HG02943 (cell line): ENCODE results near the gene SLC6A1.

Experiments used
- ATAC-seq: cut with Tn5 transposase; IDR thresholded peaks from one replicate; pipeline ENCODE4 v1.9.1; 2021; ENCODE audit warnings: mild to moderate bottlenecking, low read depth, moderate library complexity; ENCODE audit not compliant: unreplicated experiment

SLC6A1 gene

DNA sequence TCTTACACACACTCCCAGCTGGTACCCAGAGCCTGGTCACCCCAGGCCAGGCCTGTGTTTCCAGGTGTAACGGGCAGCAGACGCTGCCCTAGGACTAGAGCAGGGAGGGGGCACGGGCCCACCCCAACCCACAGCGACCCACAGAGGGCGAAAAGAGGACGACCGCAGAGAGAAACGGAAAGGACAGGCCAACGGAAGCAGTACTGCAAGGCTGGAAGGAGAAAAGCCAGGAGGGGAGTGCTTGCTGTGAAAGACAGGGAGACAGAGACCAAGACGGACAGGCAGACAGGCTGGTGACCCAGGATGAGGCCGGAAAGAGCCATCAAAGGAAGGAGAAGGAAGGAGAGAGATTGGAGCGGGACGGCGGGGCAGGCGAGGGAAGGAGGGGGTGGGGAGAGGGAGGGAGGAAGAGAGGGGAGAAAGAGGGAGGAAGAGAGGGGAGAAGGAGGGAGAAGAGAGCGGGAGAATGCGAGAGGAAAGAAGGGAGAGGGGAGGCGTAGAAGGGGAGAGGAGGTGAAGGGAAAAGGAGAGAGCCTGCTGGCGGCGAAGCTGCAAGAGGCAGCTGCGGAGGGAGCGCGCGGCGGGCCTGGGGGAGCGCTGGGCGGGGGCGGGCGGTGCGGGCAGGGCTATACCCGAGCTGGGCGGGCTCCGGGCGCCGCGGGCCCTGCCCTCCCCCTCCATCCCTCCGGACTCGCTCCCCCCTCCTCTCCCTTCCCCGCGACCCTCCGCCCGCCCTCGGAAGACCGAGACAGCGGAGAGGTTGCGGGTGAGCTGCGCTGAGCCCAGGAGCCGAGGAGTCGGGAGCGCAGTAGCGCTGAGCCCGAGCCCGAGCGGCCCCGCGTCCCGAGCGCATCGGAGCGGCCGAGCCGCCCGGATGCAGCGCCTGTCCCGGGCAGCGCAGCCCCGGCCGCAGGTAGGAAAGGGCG, at the start of gene SLC6A1:
Gene SLC6A1, plus strand, starts transcription at position 732 of the 926 bp plus-strand sequence. CDS start 24,464 bp downstream, outside the sequence.
- no peak for ATAC-seq

DNA sequence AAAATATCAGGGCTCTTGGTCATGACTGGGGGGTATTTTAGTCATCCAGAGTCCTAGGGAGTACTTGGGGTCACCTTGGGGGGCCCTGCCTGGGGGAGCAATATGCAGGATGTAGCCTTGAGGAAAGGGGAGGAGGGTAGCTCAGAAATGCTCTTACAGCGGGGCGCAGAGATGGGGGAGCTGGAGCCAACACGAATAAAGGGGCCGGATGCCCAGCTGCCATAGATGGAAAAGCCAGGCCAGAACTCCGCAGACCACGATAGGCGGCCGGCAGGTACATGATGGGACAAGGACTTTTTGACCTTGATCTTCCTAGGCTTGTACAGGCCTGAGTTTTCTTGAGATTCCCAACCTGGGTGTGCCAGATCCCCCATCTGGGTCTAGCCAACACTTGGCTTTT, 47.7 kb upstream of the SLC6A1 start:
- ATAC-seq: no peak

DNA sequence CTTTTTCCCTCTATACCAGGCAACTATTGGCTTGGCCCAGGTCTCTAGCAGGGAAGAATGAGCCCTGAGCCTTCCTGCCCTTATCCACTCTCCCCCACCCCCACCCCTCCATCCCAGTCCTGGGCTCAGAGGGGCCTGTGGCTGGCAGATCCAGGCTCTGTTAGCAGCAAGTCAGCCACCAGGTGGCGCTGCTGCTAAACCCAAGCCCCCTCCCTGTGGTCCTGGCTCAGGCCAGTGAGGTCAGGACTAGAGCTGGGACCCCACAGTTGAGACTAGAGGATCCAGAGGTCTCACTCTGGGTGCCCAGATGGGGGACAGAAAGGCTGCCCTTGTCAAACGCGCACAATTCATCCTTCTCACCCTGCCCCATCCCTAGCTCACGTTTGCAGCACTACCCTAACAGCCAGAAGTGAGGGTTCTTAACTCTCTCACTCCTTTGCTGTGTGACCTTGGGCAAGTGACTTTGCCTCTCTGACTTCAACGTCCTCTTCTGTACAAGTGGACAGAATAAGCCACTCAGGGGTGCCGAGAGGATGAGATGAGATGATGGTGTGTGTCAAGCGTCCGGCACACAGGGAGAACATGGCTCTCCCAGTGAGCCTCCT, 46.8 kb upstream of the SLC6A1 start:
- ATAC-seq: no peak

DNA sequence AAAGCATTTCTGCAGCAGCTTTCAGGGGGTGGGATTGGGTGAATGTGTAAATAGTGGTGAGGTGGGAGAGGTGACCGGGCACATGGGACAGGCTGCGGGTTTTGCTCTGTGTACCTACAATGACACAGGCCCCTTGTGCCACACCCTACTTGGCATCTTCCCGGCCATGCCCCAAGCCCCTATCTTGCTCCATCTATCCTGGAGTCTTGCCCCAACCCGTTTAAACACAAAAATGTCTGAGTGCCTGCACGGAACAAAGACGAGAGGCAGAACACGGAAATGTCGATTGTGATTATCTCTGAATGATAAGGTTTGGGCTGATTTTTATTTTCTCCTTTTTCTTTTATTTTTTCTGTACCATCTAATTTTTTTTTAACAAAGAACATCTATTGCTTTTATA, 46.0 kb upstream of the SLC6A1 start:
- no peak for ATAC-seq

DNA sequence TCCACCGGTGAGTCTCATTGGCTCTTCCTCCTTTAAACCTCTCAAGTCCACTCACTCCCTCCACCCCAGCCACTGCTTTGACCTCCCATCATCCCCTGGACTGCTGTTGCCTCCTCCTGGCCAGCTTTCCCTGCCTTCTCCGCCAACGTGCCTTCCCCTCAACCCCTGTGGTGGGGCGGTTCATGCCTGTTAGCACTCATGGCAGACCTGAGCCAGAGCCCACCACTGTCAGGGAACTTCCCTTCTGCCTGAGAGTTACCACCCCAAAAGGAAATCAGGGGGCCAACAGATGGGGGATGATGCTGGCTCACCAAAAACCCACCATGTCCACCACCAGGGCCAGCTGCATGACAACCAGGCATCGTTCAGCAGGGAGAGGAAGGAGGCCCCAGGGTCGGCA, 44.2 kb upstream of the SLC6A1 start:
- ATAC-seq: no peak

DNA sequence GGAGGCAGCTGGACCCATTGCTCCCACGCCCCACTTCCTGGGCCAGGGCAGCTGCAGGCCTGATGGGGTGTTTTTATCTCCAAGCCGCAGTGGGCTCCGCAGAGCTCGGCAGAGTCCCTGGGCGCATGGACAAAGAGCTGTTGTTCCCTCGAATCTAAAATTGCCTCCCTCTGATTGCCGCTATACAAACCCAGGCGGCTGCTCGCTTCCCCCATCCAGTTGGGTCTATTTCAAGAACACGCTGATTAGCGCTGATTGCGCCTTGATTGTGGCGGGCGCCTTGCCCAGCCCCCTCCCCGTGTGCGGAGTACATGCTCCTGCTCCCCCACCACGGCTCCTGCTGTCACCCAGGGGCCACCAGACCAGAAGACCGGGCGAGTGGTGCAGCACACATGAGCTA, 43.4 kb upstream of the SLC6A1 start:
- ATAC-seq: no peak

DNA sequence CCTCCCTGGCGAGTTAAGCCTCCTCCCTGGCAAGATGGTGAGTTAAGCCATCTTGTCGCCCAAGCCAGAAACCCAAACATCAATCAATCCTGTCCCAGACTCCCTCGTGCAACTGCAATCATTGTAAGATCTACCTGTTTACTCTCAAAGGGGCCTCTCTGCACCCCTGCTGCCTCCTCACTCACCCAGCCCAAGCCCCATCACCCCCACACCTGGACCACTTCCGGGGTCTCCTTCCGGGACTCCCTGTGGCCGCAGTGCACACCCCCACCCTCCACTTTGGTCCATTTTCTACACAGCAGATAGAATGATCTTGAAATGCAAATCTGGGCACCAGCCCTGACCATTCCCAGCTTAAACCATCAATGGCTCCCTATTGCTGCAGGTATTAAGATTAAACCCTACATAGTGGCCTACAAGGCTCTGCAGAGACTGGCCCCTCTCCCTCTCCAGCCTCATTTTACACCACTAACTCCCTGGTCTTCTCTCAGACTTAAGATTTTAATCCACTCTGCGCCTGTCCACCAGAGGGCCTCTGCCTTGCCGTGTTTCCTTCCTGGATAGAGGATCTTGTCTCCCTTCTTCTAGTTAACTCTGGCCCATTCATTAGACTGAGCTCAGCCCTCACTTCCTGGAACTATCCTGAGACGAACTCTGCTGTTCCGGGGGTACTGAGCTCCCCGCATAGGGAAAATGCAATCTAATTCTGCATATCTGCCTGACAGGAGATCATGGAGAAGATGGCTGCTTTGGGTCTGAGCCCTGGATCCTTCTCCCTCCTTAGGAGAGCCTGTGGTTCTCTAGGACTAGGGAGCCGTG, 41.9 kb upstream of the SLC6A1 start:
- no peak for ATAC-seq

DNA sequence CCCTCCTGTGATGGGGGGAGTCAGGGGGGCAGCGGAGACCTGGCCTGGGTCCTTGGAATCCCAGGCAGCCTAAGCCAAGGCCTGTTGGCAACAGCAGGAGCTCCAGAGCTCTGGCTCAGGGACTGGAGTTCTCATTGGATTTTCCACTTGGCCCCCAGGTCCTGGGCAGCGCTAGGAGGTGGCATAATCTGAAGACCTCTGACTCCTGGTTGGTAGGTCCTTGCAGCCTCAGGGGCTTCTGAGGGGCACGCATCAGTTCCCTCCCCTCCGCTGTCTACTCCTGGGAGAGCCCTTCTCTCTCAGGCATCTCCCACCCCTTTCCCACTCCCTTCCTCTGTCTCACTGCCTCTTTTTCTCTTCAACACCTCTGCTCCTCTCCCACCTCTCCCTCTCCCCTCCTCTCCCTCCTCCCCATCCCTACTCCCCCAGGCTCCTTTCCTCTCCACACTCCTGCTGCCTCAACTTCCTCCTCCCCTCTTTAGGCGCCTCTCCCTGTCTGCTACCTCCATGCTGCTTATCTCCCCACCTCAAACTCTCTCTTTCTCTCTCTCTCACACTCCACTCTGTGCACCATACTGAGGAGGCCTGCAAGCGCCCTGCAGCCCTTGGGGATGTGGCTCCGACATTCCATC, 41.1 kb upstream of the SLC6A1 start:
- no peak for ATAC-seq

DNA sequence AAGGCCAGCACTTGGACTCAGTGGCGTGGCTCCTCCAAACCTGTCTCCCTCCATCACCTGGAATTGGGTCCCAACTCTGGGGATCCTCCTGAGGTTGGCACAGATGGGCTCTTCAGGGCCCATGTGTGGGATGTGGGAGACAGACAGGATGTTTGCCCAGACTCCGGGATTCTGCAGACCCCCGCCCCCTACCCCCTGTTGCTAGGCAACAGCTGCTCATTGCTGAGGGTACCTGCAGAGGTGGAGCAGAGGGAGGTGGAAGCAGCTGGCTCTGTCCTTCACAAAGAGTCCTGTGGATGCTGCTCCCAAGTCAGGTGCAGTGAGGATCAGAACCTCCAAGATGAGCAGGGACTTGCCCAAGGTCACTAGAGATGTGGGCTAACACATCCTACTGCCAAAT, 40.0 kb upstream of the SLC6A1 start:
- ATAC-seq: no peak

DNA sequence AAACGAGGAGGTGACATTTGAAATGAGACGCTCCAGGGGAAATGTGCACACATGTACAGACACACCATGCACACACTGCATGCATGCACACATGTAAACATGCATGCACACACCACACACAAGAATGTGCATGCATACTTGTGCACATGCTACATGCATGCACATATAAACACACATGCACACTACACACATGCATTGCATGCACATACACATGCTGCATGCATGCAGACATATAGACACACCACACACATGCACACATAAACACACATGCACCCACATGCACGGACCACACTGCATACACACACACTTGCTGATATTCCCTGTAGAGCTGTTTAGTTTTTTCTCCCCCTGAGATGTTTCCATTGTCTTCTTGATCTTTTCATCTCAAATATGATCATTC, 37.8 kb upstream of the SLC6A1 start:
- no peak for ATAC-seq

DNA sequence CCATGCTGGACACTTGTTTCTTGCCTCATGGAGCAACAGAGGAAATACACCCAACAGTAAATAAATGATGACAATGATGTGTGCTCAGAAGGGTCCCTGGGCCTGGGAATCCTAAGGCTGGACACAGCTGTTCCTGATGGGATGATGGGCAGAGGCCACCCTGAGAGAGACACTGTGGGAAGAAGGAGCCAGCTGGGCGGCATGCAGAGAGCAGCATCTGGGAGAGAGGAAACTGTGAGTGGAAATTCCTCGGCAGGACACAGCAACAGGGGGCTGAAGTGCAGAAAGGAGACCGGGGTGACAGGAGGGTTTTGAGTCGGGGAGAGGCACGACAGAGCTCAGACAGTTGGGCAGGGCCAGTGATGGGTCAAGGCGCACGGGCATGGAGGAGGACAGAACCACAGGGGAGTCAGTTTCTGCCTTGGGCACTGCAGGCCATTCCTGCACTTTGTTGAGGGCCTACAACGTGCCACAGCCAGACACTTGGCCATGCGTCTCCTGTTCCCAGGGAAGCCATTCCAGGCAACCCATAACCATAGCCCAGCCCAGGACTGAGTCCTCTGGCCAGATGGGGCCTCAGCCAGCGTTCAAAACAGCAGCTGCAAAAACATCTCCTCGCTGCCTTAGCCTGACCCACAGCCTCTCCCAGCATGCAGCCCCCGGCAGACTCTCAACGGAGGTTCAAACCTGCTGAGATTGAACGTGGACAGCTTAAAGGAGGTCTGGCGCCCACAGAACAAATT, 36.7 kb upstream of the SLC6A1 start:
- no peak for ATAC-seq

DNA sequence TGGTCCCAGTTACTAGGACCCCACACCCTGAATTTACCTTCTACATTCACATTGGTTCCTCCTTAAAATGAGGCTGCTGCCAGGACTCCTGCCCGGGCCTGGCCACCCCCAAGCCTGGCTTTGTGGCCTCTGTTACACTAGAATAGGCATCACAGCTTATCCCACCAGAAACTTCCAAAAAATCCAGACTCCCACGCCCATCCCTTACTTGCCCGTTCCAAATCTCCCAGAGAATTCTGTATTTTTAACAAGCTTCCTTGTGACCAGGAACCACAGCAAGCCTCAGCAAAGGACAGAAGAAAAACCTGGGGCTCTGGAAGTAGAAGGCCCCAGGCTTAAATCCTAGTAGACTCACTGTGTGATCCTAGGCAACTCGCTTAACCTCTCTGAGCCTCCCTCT, 36.0 kb upstream of the SLC6A1 start:
- ATAC-seq: no peak

DNA sequence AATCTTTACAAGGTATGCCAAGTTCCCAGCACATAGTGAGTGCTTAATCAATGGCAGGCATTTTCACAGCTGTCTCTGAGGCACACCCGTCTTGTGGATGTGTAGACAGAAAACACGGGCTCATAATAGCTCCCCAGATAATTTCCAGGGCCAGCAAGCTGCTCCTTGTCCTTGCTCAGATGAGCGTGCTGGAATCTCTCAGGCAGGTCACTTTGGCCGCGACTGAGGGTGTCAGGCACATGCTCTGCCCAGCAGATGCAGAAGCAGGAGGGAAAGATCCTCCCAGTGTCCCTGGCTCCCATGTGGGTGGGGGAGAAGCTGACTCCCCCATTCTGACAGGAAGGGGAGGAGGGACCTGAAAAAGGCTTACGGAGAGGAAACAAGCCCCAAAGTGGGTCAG, 35.6 kb upstream of the SLC6A1 start:
- ATAC-seq: no peak

DNA sequence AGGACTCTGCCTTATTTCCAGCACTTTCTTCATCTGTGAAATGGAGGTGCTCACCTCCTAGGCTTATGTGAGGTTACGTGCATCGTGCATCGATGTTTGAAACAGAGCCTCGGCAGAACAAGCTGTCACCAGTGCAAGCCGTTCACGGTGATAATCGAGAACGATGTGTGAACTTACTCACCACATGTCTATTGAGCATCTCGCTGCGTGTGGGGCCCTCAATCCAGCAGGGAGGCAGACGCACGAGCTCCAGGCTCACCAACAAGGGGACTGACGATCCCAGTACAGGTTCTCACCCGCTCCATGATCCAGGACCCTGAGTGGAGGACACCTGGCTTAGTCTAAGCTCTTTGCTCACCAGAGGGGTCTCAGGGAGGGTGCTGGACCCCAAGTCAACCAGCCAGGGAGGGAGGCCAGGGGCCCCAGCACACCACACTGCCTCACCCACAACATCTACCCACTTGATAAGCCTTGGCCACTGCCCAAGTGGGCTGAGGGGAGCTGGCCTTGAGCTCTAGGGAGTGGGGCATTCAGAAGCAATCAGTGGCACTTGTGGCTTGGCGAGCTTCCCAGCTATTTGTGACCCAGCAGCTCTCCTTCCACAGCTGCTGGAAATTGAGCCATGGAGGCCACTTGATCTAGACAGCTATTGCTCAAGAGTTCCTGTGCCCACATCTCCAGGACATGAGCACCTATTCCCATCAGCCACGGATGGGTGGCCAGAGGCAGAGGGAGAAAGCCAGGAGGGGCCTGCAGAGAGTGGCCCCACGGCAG, 34.4 kb upstream of the SLC6A1 start:
- no peak for ATAC-seq

DNA sequence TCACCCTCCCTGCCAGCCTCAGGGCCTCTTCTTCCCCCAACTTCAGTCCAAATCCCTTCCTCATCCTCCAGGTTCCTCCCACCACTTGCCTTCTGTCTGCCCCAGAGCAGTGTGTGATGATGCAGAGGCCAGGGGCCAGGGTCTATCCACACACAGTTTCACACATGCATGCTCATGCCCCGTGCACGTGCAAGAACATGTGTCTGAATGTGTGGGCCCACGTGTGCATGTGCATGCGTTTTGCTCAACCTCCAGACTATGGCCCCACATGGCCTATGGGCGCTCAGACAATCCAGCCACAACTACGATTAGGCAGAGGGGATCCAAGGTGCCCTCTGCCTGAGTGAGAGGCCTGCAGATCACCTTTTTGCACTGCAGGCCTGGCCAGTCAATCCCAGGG, 32.3 kb upstream of the SLC6A1 start:
- ATAC-seq: no peak

DNA sequence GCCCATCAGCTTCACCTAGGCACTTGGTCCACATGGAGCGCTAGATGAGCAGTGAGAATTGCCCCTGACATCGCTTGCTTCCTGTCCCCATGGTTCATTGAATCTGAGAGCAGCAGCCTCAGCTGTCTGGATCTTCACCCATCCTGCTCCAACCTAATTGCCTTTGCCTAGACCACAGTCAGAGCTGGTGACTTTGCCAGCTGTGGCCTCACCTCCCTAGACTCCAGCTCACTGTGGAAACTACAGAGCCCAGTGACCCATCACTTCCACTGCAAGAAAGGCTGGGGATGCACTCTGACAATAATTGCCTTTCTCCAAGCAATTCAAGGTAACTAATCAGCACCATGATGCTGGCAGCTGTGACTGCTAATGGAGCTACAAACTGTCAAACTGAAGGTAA, 30.6 kb upstream of the SLC6A1 start:
- no peak for ATAC-seq

DNA sequence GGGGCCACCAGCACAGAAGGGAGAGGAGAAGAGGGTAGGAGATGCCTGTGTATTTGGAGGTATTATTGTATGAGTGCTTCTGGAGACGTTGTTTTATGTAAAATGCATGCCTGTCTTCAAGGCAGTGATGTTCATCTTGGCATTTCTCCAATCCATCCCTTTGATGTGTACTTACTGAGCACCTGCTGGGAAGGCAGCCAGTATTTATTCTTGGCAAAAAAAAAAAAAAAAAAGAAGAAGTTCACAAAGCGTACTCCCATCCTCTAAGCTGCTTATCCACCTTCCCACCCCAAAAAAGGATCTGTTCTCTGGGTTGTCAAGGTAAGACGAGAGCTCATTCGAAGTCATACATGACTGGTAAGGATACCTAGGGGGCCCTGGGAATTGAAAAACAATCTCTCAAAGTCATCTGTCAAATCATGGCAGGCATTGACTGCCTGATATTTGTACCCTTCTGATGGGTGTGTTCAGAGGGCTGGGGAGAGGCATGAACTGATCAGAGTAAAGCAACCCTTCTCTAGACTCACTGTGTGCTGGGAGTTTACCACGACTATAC, 30.0 kb upstream of the SLC6A1 start:
- ATAC-seq: no peak

DNA sequence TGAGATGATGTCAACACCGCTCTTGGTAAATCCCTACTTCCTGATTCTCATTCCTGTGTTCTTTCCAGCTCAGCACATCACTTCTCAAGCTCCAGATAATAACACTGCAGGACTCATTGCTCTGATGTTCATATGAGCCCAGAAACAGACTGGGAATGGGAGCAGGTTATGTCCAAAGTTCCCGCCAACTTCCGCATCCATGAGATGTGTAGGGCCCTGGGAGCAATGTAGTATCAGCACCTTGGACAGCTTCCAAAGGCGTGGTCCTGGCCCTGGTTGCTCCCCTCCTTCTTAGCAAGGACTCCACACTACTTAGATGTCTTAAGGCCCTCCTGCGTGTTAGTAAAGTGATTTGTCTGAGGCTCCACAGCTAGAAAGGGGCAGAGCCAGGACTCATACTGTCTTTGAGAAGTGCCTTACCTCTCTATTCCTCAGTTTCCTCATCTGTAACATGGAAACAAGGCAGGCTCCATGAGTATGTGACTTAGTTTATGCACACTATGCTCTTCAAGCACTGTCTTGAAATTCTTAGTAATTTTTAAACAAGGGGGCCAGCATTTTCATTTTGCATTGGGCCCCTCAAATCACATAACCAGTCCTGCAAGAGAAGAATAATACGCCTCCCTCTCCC, 27.9 kb upstream of the SLC6A1 start:
- ATAC-seq: no peak

DNA sequence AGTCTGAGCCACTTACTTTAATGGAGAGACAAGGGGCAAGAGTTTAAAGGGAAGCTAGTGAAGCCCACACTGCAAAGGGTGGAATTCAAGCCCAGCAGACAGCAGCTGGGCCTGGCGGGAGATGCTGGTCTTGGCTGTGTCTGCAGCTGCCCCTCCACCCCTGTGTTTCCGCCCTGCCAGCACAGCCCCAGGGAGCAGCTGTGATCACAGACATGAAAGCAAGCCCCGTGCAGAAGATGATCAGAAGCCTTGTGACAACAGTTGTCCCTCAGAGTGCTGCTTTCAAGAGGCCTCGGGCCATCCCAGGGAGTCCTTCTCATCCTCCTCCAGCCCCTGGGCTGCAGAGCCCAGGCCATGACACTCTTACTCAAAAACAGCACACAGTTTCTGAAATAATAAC, 24.1 kb upstream of the SLC6A1 start:
- no peak for ATAC-seq
